LoVo (cell line): ENCODE data around the gene CAB39L.
A peak's percentile ranks its signal among the peaks of the same experiment; 100 is the strongest.

Source experiments
- DNase-seq: peaks from one replicate; pipeline ENCODE4 v3.0.0-alpha.2; 2016; ENCODE audit warnings: low spot score

CAB39L gene

GRCh38 chr13:49441312-49441711 is 2.6 kb downstream of the CAB39L start:
- DNase-seq: no peak

- no peak for DNase-seq
Observed at GRCh38 chr13:49439609-49440008, 4.3 kb downstream of the CAB39L start.

GRCh38 chr13:49437705-49438104 is 6.2 kb downstream of the CAB39L start:
- no peak for DNase-seq

GRCh38 chr13:49436890-49437289 is 7.0 kb downstream of the CAB39L start:
- DNase-seq: peak; percentile 54

- DNase-seq: no peak
Observed at GRCh38 chr13:49435992-49436391, 7.9 kb downstream of the CAB39L start.

- DNase-seq: no peak
Observed at GRCh38 chr13:49429121-49429520, 14.7 kb downstream of the CAB39L start.

GRCh38 chr13:49428041-49428763 is 15.7 kb downstream of the CAB39L start:
- DNase-seq: no peak

- no peak for DNase-seq
Observed at GRCh38 chr13:49424011-49424560, 19.8 kb downstream of the CAB39L start.

GRCh38 chr13:49421391-49421790 is 22.5 kb downstream of the CAB39L start:
- no peak for DNase-seq

GRCh38 chr13:49419276-49419675 is 24.6 kb downstream of the CAB39L start:
- DNase-seq: no peak

GRCh38 chr13:49418206-49418605 is 25.7 kb downstream of the CAB39L start:
- DNase-seq: no peak

- no peak for DNase-seq
Observed at GRCh38 chr13:49417161-49417560, 26.7 kb downstream of the CAB39L start.

- DNase-seq: no peak
Observed at GRCh38 chr13:49412749-49413148, 31.1 kb downstream of the CAB39L start.

GRCh38 chr13:49411353-49411752 is 32.5 kb downstream of the CAB39L start:
- no peak for DNase-seq

GRCh38 chr13:49410477-49410876 is 33.4 kb downstream of the CAB39L start:
- no peak for DNase-seq

- DNase-seq: no peak
Observed at GRCh38 chr13:49410006-49410405, 33.9 kb downstream of the CAB39L start.

- no peak for DNase-seq
Observed at GRCh38 chr13:49409008-49409407, 34.9 kb downstream of the CAB39L start.

GRCh38 chr13:49407936-49408335 is 35.9 kb downstream of the CAB39L start:
- DNase-seq: no peak

- DNase-seq: no peak
Observed at GRCh38 chr13:49407068-49407467, 36.8 kb downstream of the CAB39L start.

- no peak for DNase-seq
Observed at GRCh38 chr13:49404703-49405020, 39.2 kb downstream of the CAB39L start.

GRCh38 chr13:49403996-49404702 is 39.7 kb downstream of the CAB39L start:
- no peak for DNase-seq

GRCh38 chr13:49400755-49401659 is 42.9 kb downstream of the CAB39L start:
- no peak for DNase-seq
